Measurements from ENCODE around the gene AVEN.

DNA sequence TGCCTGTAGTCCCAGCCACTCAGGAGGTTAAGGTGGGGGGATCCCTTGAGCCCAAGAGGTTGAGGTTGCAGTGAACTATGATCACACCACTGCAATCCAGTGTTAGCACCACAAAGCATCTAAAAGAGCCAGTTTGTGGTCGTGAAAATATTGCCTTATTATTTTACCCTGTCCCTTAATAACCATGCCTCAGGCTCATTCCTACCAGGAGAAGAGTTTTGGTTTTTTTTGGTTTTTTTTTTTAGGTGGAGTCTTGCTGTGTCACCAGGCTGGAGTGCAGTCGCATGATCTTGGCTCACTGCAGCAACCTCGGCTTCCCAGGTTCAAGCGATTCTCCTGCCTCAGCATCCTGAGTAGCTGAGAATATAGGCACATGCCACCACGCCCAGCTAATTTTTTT is 17.9 kb upstream of the AVEN start:
- TF ChIP-seq, protein P1, sequence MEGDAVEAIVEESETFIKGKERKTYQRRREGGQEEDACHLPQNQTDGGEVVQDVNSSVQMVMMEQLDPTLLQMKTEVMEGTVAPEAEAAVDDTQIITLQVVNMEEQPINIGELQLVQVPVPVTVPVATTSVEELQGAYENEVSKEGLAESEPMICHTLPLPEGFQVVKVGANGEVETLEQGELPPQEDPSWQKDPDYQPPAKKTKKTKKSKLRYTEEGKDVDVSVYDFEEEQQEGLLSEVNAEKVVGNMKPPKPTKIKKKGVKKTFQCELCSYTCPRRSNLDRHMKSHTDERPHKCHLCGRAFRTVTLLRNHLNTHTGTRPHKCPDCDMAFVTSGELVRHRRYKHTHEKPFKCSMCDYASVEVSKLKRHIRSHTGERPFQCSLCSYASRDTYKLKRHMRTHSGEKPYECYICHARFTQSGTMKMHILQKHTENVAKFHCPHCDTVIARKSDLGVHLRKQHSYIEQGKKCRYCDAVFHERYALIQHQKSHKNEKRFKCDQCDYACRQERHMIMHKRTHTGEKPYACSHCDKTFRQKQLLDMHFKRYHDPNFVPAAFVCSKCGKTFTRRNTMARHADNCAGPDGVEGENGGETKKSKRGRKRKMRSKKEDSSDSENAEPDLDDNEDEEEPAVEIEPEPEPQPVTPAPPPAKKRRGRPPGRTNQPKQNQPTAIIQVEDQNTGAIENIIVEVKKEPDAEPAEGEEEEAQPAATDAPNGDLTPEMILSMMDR (IDR thresholded peaks at IDR 0.05): no peak
- no peak for TF ChIP-seq POLR2A (IDR thresholded peaks at IDR 0.05)

Data from right lobe of liver (tissue), 4 donors.